Measurements from ENCODE around the gene PIPOX. TPM values are rescaled to one million over a fixed set of nuclear protein-coding genes. Genes with fewer than 3 reads are reported as not detected.

PIPOX gene
- total and polyA plus RNA-seq, 9 of the 15 experiments (the other 6 are each of a cell fraction or from before 2014, with no cell fraction given) = 0.15 to 2.2 (median 0.58) TPM; not detected in 2

GRCh38 chr17:29008591-29008990, 34.4 kb upstream of the PIPOX start (continued):
- TF ChIP-seq RERE (CRISPR knock-in tag; IDR thresholded peaks at IDR 0.05; ENCODE audit: borderline replicate concordance) (no peak), HNRNPK (IDR thresholded peaks at IDR 0.05; ENCODE audit: low read depth, low read length, poor library complexity, severe bottlenecking) (no peak), AFF1 (IDR thresholded peaks at IDR 0.05; ENCODE audit: low read depth in 1 of 2, partially characterized antibody in 2 of 2) (no peak)

All from K562 (cell line).